Esophagus squamous epithelium (tissue), 4 donors: ENCODE results near the gene KDM1B.

Source experiments
- CTCF ChIP-seq, 6 experiments: fragments of 450-650 bp in 4 of 6; fragments of 200-600 bp in 2 of 6; sonication (generic) in 2 of 6; IDR thresholded peaks; one replicate each; pipeline ENCODE4 v1.5.1; 2016 to 2019; ENCODE audit warnings: antibody characterized with exemption in 6 of 6, mild to moderate bottlenecking in 4 of 6, moderate library complexity in 4 of 6
- POLR2A ChIP-seq, 4 donors: fragments of 450-650 bp; IDR thresholded peaks; one replicate each; pipeline ENCODE4 v1.6.1; 2017; ENCODE audit warnings: antibody characterized with exemption in 4 of 4, mild to moderate bottlenecking in 4 of 4, moderate library complexity in 3 of 4

DNA sequence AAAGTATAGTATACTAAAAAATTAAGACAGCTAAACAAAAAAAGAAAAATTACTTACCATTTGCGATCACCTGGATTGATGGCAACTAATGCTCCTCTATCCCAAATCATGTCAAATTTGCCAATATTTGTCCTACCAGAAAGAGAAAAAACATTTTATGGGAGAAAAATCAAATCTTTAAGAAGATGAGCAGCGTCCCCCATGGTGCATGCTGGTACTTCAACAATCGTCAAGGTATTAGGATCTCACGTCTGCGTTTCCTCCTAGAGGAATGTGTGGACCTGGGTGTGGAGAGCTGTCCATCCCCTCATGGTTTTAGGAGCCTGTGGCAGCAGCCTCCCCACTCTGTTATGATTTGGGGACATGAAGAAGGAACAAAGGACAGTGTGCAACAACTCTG lies 16.3 kb upstream of the KDM1B start:
- TF ChIP-seq POLR2A (IDR thresholded peaks at IDR 0.05) (no peak), CTCF (IDR thresholded peaks at IDR 0.05) (no peak)
